Caco-2 (cell line): ENCODE data around the gene RAB13. TPM values are rescaled to one million over a fixed set of nuclear protein-coding genes. Genes with fewer than 3 reads are reported as not detected.

Source experiments
- BruUV-seq: library from RNA; stranded (reverse); fragments of 400-500 nt; replicated peaks from 2 replicates; lab custom pipeline; 2021; lab: Mats Ljungman, UMichigan
- CTCF ChIA-PET: fragments of 300-600 bp; sonication (Branson Sonifier 250); formaldehyde crosslinking; loops from one replicate; lab custom pipeline; 2022; ENCODE audit warnings: antibody characterized with exemption; lab: Charles Lee
- POLR2A ChIA-PET: fragments of 300-600 bp; sonication (Branson Sonifier 250); formaldehyde crosslinking; loops from one replicate; lab custom pipeline; 2022; ENCODE audit warnings: antibody characterized with exemption; lab: Charles Lee
- DNase-seq, 2 experiments: peaks; one replicate each; pipeline versions ENCODE4 v3.0.0 to v3.0.0-alpha.2; 2020 to 2022
- H3K27me3 ChIP-seq: replicated peaks from 2 replicates; pipeline ENCODE4 v1.6.0; 2011; ENCODE audit warnings: low read length; ENCODE audit not compliant: control insufficient read depth, insufficient read depth
- H3K36me3 ChIP-seq: 2 replicates; pipeline ENCODE4 v1.5.1; 2011; ENCODE audit warnings: low read length; ENCODE audit not compliant: control insufficient read depth, insufficient read depth
- H3K4me1 ChIP-seq: fragments of 250-450 bp; sonication (Bioruptor Pico); 2 replicates; pipeline ENCODE4 v1.5.1; 2020; ENCODE audit warnings: mild to moderate bottlenecking
- H3K4me3 ChIP-seq: 2 replicates; pipeline ENCODE4 v1.5.1; 2011; ENCODE audit warnings: low read depth, mild to moderate bottlenecking, control low read depth, low read length
- H3K9me3 ChIP-seq: fragments of 250-450 bp; sonication (Bioruptor Pico); 2 replicates; pipeline ENCODE4 v1.5.1; 2020; ENCODE audit warnings: mild to moderate bottlenecking, moderate library complexity
- H3K27ac Mint-ChIP-seq: one replicate; pipeline ENCODE4 v1.8.0; 2022; ENCODE audit warnings: mixed read lengths; ENCODE audit not compliant: unreplicated experiment
- H3K27me3 Mint-ChIP-seq: one replicate; pipeline ENCODE4 v1.8.0; 2022; ENCODE audit warnings: mixed read lengths; ENCODE audit not compliant: insufficient read depth, unreplicated experiment
- H3K36me3 Mint-ChIP-seq: one replicate; pipeline ENCODE4 v1.8.0; 2022; ENCODE audit warnings: mild to moderate bottlenecking, mixed read lengths; ENCODE audit not compliant: insufficient read depth, unreplicated experiment
- H3K4me1 Mint-ChIP-seq: one replicate; pipeline ENCODE4 v1.8.0; 2022; ENCODE audit warnings: low read depth, mixed read lengths; ENCODE audit not compliant: unreplicated experiment
- H3K4me3 Mint-ChIP-seq: one replicate; pipeline ENCODE4 v1.8.0; 2022; ENCODE audit warnings: mild to moderate bottlenecking, moderate library complexity, mixed read lengths; ENCODE audit not compliant: unreplicated experiment
- H3K9me3 Mint-ChIP-seq: one replicate; pipeline ENCODE4 v1.8.0; 2022; ENCODE audit warnings: mixed read lengths; ENCODE audit not compliant: unreplicated experiment
- CTCF ChIP-seq, 2 experiments: fragments of 200-600 bp in 1 of 2; IDR thresholded peaks; 1 replicate in 1 of 2; 2 replicates in 1 of 2; pipeline versions ENCODE4 v1.5.1 to v1.8.0; 2011 to 2022; ENCODE audit warnings: antibody characterized with exemption in 1 of 2, control low read depth in 1 of 2, inconsistent platforms in 1 of 2, low read depth in 1 of 2, low read length in 1 of 2, mild to moderate bottlenecking in 1 of 2, moderate library complexity in 1 of 2; ENCODE audit not compliant: insufficient read depth in 1 of 2, severe bottlenecking in 1 of 2, unreplicated experiment in 1 of 2
- intact Hi-C: fragments of 100-400 bp; cut with micrococcal nuclease; formaldehyde crosslinking; loops from one replicate; pipeline ENCODE4 v1.10.0; 2022; ENCODE audit not compliant: unreplicated experiment
- total RNA-seq: library from RNA; stranded (reverse); gene quantifications from 2 replicates; pipeline ENCODE4 v1.2.3, GENCODE V29; 2022

Gene RAB13
- total RNA-seq, 1 experiment from 2014 or later, result 79.3 TPM

DNA sequence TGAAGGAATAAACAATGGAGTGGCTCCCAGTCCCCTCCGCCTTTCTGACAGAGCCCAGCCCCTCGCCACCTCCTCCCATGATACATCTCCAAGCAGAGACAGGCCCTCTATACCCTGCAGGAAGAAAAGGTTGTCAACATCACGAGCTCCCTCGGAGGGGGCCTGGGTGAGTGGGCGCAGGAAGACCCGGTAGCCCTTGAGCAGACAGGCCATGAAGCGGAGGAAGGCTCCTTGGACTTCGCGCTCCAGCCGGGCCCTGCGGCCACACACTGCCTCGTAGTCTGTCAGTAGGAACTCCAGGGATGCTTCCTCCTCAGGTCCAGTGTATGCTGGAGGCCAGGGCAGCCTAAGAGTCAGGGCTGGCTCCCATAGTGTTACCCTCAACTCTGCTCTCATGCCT, 46.7 kb downstream of the RAB13 start:
- DNase-seq, result no peak
- Mint-ChIP-seq H3K27ac (no peak overlapping the region), H3K9me3 (no peaks in the 10 kb centered on the region), H3K4me1 (no peaks in the 10 kb centered on the region), H3K36me3 (peaks cover 41% of the 10 kb centered on the region), H3K4me3 (no peak overlapping the region), H3K27me3 (no peaks in the 10 kb centered on the region)
- H3K4me3 ChIP-seq, result no peak overlapping the region
- BruUV-seq, result no TSS peak
- POLR2A ChIA-PET, result no interaction called here
- H3K4me1 ChIP-seq, result no peaks in the 10 kb centered on the region
- TF ChIP-seq CTCF (IDR thresholded peaks at IDR 0.05; ENCODE audit: insufficient read depth in 1 of 2, low read depth in 1 of 2, low read length in 1 of 2, severe bottlenecking in 1 of 2, unreplicated experiment in 1 of 2), result no peak
- H3K36me3 ChIP-seq, result peaks cover 14% of the 10 kb centered on the region; the same call in 1 of the 2 replicates
- H3K9me3 ChIP-seq, result no peaks in the 10 kb centered on the region
- intact Hi-C loops, result no loop called here
- no peaks in the 10 kb centered on the region for H3K27me3 ChIP-seq
- CTCF ChIA-PET, result no interaction called here

DNA sequence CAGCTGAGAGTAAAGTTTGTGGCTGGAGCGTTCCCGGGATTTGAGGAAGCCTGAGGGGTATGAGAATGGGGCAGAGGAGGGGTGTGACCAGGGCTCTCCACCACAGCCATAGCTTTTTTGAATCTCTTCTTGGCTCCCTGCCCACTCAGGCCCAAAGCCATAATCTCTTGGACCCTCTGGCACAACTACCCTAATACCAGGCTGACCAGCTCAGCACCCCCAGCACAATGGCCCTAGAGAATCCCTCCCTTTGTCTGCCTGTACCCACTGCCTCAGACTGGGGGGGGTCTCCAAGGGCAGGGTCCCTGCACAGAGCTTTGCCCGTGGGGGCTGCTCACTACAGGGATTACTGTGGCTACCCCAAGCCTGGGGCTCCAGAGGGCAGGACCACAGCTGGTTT, 47.1 kb downstream of the RAB13 start:
- H3K4me3 Mint-ChIP-seq, result no peak overlapping the region
- no peaks in the 10 kb centered on the region for H3K4me1 ChIP-seq
- no peak overlapping the region for H3K27ac Mint-ChIP-seq
- no TSS peak for BruUV-seq
- no peak overlapping the region for H3K4me3 ChIP-seq
- H3K36me3 ChIP-seq, result peaks cover 14% of the 10 kb centered on the region; the same call in 1 of the 2 replicates
- H3K9me3 Mint-ChIP-seq, result no peaks in the 10 kb centered on the region
- intact Hi-C loops, result no loop called here
- H3K4me1 Mint-ChIP-seq, result no peaks in the 10 kb centered on the region
- H3K27me3 Mint-ChIP-seq, result no peaks in the 10 kb centered on the region
- H3K27me3 ChIP-seq, result no peaks in the 10 kb centered on the region
- DNase-seq, result no peak
- ChIA-PET CTCF (interaction anchor here (0.6 kb wide), 1 partner anchor 16 kb away, joined by 3 read pairs; the partner anchor contains the start of gene GATAD2B), POLR2A (no interaction called here)
- peaks cover 45% of the 10 kb centered on the region for H3K36me3 Mint-ChIP-seq
- no peaks in the 10 kb centered on the region for H3K9me3 ChIP-seq
- TF ChIP-seq CTCF (IDR thresholded peaks at IDR 0.05; ENCODE audit: insufficient read depth in 1 of 2, low read depth in 1 of 2, low read length in 1 of 2, severe bottlenecking in 1 of 2, unreplicated experiment in 1 of 2), result no peak

DNA sequence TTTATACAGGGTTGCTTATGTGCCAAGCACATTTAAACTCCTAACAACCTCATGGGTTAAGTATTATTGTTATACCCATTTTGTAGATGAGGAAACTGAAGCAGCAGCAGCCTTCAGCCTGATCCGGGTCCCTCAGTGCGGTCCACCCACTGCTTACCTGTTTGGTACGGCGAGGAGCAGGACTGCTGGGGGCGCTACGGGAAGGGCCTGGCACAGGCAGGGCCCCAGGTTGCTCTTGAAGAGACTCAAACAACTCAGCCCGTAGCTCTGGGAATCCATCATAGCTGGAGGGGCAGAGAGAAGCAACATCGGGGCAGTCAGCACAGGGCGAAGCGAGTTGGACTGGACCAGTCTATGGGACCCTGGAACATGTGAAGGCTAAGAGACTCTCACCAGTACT, 48.8 kb downstream of the RAB13 start:
- Histone ChIP-seq H3K36me3 (peaks cover 10% of the 10 kb centered on the region; the same call in 1 of the 2 replicates), H3K27me3 (no peaks in the 10 kb centered on the region), H3K4me1 (no peaks in the 10 kb centered on the region), H3K4me3 (no peak overlapping the region), H3K9me3 (no peaks in the 10 kb centered on the region)
- no peak overlapping the region for H3K4me3 Mint-ChIP-seq
- no peaks in the 10 kb centered on the region for H3K9me3 Mint-ChIP-seq
- H3K27me3 Mint-ChIP-seq, result no peaks in the 10 kb centered on the region
- intact Hi-C loops, result no loop called here
- CTCF ChIA-PET, result interaction anchor here (0.6 kb wide), 1 partner anchor 30 kb away, joined by 4 read pairs; no protein-coding TSS in a partner anchor
- no peaks in the 10 kb centered on the region for H3K4me1 Mint-ChIP-seq
- BruUV-seq, result no TSS peak
- TF ChIP-seq CTCF (IDR thresholded peaks at IDR 0.05; ENCODE audit: insufficient read depth in 1 of 2, low read depth in 1 of 2, low read length in 1 of 2, severe bottlenecking in 1 of 2, unreplicated experiment in 1 of 2), result no peak
- H3K36me3 Mint-ChIP-seq, result peaks cover 39% of the 10 kb centered on the region
- no peak for DNase-seq
- POLR2A ChIA-PET, result no interaction called here
- H3K27ac Mint-ChIP-seq, result no peak overlapping the region
